Activated CD4-positive, alpha-beta memory T cell treated with anti-CD3 and anti-CD28 coated beads for 36 hours (primary cell): ENCODE measurements around the gene GPR3. TPM values are rescaled to one million over a fixed set of nuclear protein-coding genes. Genes with fewer than 3 reads are reported as not detected.

Experiments used
- CTCF ChIA-PET: fragments of 350-600 bp; sonication (Branson Sonifier 250); formaldehyde crosslinking; loops from one replicate; lab custom pipeline; 2021; ENCODE audit warnings: antibody characterized with exemption, inconsistent platforms; lab: Charles Lee
- POLR2A ChIA-PET: fragments of 350-600 bp; sonication (Branson Sonifier 250); formaldehyde crosslinking; loops from one replicate; lab custom pipeline; 2021; ENCODE audit warnings: antibody characterized with exemption; lab: Charles Lee
- DNase-seq: peaks from one replicate; pipeline ENCODE4 v3.0.0-alpha.2; 2020
- H3K27ac Mint-ChIP-seq: one replicate; pipeline ENCODE4 v1.8.0; 2021; ENCODE audit warnings: mixed read lengths
- H3K27me3 Mint-ChIP-seq: one replicate; pipeline ENCODE4 v1.8.0; 2021; ENCODE audit warnings: mixed read lengths
- H3K36me3 Mint-ChIP-seq: one replicate; pipeline ENCODE4 v1.8.0; 2021; ENCODE audit warnings: mixed read lengths
- H3K4me1 Mint-ChIP-seq: one replicate; pipeline ENCODE4 v1.8.0; 2021; ENCODE audit warnings: low read depth, mixed read lengths
- H3K4me3 Mint-ChIP-seq: one replicate; pipeline ENCODE4 v1.8.0; 2021; ENCODE audit warnings: mild to moderate bottlenecking, mixed read lengths
- H3K9me3 Mint-ChIP-seq: one replicate; pipeline ENCODE4 v1.8.0; 2021; ENCODE audit warnings: mixed read lengths
- intact Hi-C: fragments of 100-400 bp; cut with micrococcal nuclease; formaldehyde crosslinking; loops from one replicate; pipeline ENCODE4 v1.15.1; 2023
- total RNA-seq, 2 experiments: library from RNA; stranded (reverse); gene quantifications; one replicate each; pipeline ENCODE4 v1.2.3, GENCODE V29; 2021

The GPR3 gene
- total RNA-seq, 2 experiments from 2014 or later = 1.3 to 1.5 TPM

DNA sequence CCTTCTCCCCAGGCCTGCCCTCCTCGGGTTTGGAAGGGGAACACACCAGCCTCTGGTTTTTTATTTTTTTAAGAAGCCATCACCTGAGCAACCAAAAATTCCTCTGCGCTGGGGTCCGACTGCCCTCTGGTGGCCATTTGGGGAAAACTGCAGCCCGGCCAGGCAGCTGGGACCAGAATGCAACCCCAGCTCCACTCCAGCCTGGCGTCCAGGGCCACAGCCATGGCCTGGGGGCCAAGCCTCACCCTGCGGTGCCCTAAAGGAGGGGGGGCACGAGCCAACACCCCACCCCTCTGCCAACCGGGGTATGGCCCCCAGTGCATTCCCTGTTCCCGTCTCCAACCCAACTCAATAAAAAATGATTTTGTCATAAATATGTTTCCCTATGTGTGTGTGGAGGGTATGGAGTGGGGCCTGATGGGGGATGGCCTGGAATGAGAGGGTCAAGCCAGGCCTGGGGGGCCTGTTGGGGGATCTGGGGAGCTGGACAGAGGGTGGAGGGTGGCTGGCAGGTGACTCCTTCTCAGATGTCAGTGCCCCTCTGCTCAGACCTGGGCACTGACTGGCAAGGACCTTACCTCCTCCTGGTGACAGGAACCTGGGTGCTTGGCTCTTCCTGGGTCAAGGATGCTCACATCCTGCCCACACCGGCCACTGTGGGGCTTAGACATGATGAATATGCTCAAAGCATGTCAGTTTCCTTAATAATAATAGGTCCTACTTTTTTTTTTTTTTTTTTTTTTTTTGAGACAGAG lies 3.2 kb downstream of the GPR3 start:
- no peaks in the 10 kb centered on the region for H3K27me3 Mint-ChIP-seq
- no peak overlapping the region for H3K4me3 Mint-ChIP-seq
- peak; percentile 89 for DNase-seq
- CTCF ChIA-PET = interaction anchor here (0.5 to 7.7 kb wide), 43 partner anchors 8 to 1363 kb away, joined by 3 to 257 read pairs (median 4); partner anchors contain the start of genes AHDC1, CD164L2, MAP3K6 and SYTL1
- H3K36me3 Mint-ChIP-seq = no peaks in the 10 kb centered on the region
- peaks cover 13% of the 10 kb centered on the region for H3K4me1 Mint-ChIP-seq
- POLR2A ChIA-PET = interaction anchor here (0.7 to 1.2 kb wide), 2 partner anchors 94 to 246 kb away, joined by 3 to 4 read pairs; no protein-coding TSS in a partner anchor
- intact Hi-C loops = loop anchor here (10.0 kb wide), 1 partner anchor 301 kb away; no protein-coding TSS in a partner anchor
- no peak overlapping the region for H3K27ac Mint-ChIP-seq
- no peaks in the 10 kb centered on the region for H3K9me3 Mint-ChIP-seq

DNA sequence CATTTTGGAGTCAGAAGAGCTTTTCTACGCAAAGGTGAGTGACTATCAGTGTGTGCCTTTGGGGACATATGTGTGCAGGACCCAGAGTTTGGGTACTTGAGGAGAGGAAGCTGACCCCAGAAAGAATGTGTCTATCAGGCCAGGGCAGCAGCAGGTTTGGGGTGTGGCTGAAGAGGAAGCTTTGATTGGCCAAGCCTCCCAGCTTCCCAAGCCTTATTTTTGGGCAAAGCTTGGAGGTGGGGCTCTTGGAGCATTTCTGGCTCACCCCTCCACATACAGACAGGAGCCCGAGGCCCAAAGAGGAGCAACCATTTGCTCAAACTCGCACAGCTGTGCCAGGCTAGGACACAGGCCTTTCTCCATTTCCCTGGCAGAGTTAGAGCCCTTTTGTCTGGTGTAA lies 4.7 kb downstream of the GPR3 start:
- Mint-ChIP-seq H3K36me3 (no peaks in the 10 kb centered on the region), H3K4me3 (no peak overlapping the region), H3K4me1 (peaks cover 6% of the 10 kb centered on the region), H3K27me3 (no peaks in the 10 kb centered on the region), H3K9me3 (no peaks in the 10 kb centered on the region), H3K27ac (no peak overlapping the region)
- ChIA-PET CTCF (interaction anchor here (0.7 to 7.7 kb wide), 10 partner anchors 9 to 352 kb away, joined by 3 to 257 read pairs (median 4); partner anchors contain the start of gene AHDC1), POLR2A (no interaction called here)
- DNase-seq = no peak
- intact Hi-C loops = loop anchor here (10.0 kb wide), 1 partner anchor 302 kb away; no protein-coding TSS in a partner anchor

DNA sequence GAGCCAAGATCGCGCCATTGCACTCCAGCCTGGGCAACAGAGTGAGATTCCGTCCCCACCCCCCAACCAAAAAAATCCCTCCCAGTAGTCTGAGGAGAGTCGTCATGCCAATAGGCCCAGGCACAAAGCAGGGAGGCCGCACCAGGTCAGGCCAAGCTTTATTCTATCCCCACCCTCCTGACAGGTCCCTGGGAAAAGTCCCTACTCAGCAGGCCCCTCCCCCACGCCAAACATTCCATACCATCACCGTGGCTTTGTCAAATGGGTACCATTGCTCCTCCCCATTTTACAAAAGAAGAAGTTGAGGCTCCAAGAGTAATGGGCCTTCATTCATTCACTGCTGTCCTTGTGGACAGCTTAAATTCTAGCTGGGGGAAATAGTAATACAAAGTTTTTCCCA lies 5.3 kb downstream of the GPR3 start:
- H3K9me3 Mint-ChIP-seq = no peaks in the 10 kb centered on the region
- ChIA-PET POLR2A (interaction anchor here (1.6 kb wide), 1 partner anchor 126 kb away, joined by 5 read pairs; no protein-coding TSS in a partner anchor), CTCF (interaction anchor here (1.0 to 7.7 kb wide), 9 partner anchors 10 to 353 kb away, joined by 3 to 257 read pairs (median 5); partner anchors contain the start of gene AHDC1)
- intact Hi-C loops = loop anchor here (10.0 kb wide), 1 partner anchor 303 kb away; no protein-coding TSS in a partner anchor
- no peak overlapping the region for H3K27ac Mint-ChIP-seq
- H3K4me1 Mint-ChIP-seq = peaks cover 4% of the 10 kb centered on the region
- no peak for DNase-seq
- H3K36me3 Mint-ChIP-seq = no peaks in the 10 kb centered on the region
- no peaks in the 10 kb centered on the region for H3K27me3 Mint-ChIP-seq
- no peak overlapping the region for H3K4me3 Mint-ChIP-seq

DNA sequence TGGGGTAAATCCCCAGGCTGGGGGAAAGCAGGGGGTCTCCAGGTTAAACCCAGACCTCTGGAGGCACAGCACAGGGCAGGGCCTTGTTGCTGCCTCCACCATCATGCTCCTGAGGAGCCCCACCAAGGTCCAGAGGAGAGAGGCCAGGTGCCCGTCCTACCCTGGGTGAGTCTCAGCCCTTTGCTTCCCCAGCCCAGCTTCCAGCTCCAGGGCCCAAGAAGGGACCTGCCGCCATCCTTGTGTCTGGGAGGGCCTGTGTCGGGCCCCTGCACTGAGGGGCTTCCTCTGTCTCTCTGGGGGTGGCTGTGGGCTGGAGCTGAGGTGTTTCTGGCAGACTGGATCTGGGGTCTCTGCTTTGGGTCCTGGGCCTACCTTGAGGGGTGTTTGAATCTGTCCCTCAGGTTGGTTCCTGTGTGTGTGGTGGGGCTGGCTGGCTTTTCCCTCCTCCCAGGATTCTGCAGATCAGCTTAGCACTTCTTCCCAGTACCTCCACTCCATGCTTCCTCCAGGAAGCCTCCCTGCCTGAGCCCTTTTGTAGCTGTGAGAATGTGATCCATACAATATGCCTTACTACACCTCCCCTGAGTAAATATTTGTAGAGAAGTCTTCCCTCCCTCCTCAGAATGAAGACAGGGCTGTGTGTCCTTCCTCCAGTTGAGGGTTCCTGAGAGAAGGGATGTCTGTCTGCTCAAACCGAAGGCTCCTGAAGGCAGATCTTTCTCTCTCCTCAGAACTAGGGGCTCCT lies 6.2 kb downstream of the GPR3 start:
- Mint-ChIP-seq H3K9me3 (no peaks in the 10 kb centered on the region), H3K27me3 (no peaks in the 10 kb centered on the region), H3K27ac (no peak overlapping the region), H3K4me3 (no peak overlapping the region), H3K4me1 (peaks cover 6% of the 10 kb centered on the region), H3K36me3 (no peaks in the 10 kb centered on the region)
- DNase-seq = no peak
- ChIA-PET CTCF (interaction anchor here (1.0 to 7.7 kb wide), 7 partner anchors 11 to 354 kb away, joined by 3 to 257 read pairs (median 4); partner anchors contain the start of gene AHDC1), POLR2A (interaction anchor here (1.6 kb wide), 1 partner anchor 125 kb away, joined by 5 read pairs; no protein-coding TSS in a partner anchor)
- intact Hi-C loops = loop anchor here (10.0 kb wide), 1 partner anchor 304 kb away; no protein-coding TSS in a partner anchor

DNA sequence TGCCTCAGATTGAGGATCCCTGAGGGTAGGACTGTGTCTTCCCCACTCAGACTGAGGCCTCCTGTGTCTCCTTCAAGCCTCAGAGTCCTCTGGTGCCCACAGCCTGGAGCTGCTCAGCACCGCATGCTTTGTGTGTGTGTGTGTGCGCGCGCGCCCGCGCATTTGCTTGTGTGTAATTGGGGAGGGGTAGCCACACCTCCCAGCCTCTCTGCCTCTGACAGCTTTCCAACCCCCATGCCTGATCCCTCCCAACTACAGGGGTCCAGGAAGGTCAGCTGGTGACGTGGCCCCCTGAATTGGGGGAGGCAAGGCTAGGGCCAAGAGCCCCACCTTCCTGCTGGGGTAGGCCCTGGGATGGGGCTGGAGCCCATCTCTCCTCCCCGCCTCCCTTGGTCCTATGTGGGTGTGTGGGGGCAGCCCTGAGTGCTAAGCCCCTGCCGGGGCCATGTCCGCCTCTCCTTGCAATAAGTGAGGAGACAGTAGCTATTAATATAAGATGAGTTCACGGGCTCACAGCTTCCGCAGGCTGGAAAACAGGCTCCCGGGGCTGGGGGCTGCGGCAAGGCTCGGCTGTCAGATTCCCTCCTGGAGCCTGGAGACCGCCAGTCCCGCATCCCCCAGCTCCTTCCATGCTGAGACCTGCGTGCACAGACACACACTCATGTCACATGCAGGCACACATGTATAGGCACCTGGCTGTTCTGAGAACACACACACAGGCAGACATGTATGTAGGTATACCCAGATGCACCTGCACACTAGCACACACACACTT lies 7.0 kb downstream of the GPR3 start:
- ChIA-PET POLR2A (no interaction called here), CTCF (interaction anchor here (1.5 to 7.7 kb wide), 2 partner anchors 11 to 100 kb away, joined by 4 to 257 read pairs; no protein-coding TSS in a partner anchor)
- DNase-seq = no peak
- H3K36me3 Mint-ChIP-seq = no peaks in the 10 kb centered on the region
- no peaks in the 10 kb centered on the region for H3K9me3 Mint-ChIP-seq
- intact Hi-C loops = loop anchor here (5.0 to 10.0 kb wide), 2 partner anchors 123 to 305 kb away; no protein-coding TSS in a partner anchor
- no peaks in the 10 kb centered on the region for H3K27me3 Mint-ChIP-seq
- H3K4me3 Mint-ChIP-seq = no peak overlapping the region
- H3K4me1 Mint-ChIP-seq = peaks cover 9% of the 10 kb centered on the region
- H3K27ac Mint-ChIP-seq = no peak overlapping the region

DNA sequence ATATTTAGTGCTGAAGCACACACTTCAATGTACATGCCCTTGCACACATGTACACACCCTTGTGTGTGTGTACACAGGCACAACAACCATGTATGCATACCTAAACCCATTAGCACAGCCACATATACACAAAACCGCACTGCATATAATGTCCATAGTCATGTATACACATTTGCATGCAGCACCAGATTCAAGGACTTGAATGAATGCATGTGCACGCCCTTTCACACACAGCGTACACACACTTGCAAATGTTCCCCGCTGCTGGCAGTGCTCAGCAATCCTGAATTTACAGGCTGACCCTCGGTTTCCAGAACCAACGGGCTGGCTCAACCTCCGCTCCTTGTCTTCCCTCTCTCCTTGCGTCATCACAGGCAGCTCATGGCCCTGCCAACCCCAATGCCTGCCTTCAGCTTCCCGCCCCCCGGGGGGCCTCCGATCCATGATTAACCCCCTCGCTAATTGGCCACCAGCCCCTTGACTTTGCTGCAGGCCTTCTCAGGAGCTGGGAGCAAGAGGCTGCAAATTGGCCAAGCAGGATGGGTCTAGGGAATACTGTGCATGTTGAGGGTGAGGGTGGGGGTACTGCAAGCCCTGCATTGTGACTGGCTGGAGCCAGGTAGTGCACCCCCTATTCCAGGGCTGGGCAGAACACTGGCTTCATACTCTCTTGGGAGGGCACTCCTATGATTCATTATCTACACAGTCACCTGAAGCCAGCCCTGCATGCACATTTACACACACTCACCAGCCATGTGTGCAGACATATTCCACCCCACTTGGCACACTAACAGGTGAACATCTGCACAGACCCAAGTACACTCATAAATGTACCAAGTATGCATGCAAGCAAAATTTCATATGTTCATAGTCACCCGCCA lies 7.9 kb downstream of the GPR3 start:
- intact Hi-C loops = loop anchor here (5.0 kb wide), 1 partner anchor 122 kb away; no protein-coding TSS in a partner anchor
- no peak overlapping the region for H3K4me3 Mint-ChIP-seq
- H3K9me3 Mint-ChIP-seq = no peaks in the 10 kb centered on the region
- no peaks in the 10 kb centered on the region for H3K27me3 Mint-ChIP-seq
- H3K4me1 Mint-ChIP-seq = peaks cover 7% of the 10 kb centered on the region
- ChIA-PET POLR2A (no interaction called here), CTCF (interaction anchor here (1.3 to 7.7 kb wide), 6 partner anchors 12 to 205 kb away, joined by 3 to 257 read pairs (median 5); no protein-coding TSS in a partner anchor)
- no peaks in the 10 kb centered on the region for H3K36me3 Mint-ChIP-seq
- H3K27ac Mint-ChIP-seq = no peak overlapping the region
- no peak for DNase-seq

DNA sequence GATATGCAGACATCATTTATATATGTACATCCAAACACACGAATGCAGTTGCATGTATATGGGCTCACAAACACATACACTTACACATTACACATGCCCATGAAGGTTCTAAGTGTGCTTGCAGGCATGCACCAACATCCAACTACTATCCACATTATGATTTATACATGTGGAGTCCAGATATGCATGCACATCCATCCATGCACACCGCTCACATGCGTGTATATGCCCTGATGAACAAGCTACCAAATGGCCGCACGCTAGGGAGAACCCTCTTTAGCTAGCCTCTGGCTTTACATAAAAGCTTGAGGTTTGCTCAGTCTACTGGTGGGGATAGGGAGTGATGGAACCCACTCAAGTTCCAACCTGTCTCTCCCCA lies 8.5 kb downstream of the GPR3 start:
- no peaks in the 10 kb centered on the region for H3K36me3 Mint-ChIP-seq
- H3K9me3 Mint-ChIP-seq = no peaks in the 10 kb centered on the region
- no peaks in the 10 kb centered on the region for H3K27me3 Mint-ChIP-seq
- CTCF ChIA-PET = interaction anchor here (0.8 to 2.1 kb wide), 6 partner anchors 44 to 268 kb away, joined by 3 to 7 read pairs (median 4); no protein-coding TSS in a partner anchor
- H3K4me3 Mint-ChIP-seq = no peak overlapping the region
- POLR2A ChIA-PET = interaction anchor here (1.1 kb wide), 1 partner anchor 55 kb away, joined by 4 read pairs; no protein-coding TSS in a partner anchor
- DNase-seq = no peak
- intact Hi-C loops = loop anchor here (5.0 kb wide), 1 partner anchor 121 kb away; no protein-coding TSS in a partner anchor
- peaks cover 7% of the 10 kb centered on the region for H3K4me1 Mint-ChIP-seq
- no peak overlapping the region for H3K27ac Mint-ChIP-seq

DNA sequence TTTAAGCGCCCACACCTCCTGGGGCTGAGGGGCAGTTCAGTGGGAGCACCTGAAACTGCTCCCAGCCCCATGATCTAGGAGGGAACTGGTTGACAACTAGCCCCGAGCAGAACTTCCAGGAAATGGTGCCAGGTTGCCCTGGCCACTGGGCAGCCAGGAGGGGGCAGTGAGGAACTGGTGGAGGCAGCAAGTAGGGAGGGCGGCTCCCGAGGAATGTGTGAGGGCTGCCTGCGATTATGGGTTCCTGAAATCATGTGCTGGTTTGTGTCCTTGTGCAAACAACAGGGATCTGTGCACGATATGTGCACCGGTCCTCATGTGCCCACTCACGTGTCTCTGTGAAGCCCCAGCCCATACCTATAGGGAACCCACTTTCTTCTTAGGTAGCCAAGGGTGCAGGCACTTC lies 9.9 kb downstream of the GPR3 start:
- H3K27ac Mint-ChIP-seq = peak overlapping the region; percentile 33
- peak; percentile 43 for DNase-seq
- H3K4me3 Mint-ChIP-seq = no peak overlapping the region
- no peaks in the 10 kb centered on the region for H3K27me3 Mint-ChIP-seq
- peaks cover 2% of the 10 kb centered on the region for H3K36me3 Mint-ChIP-seq
- intact Hi-C loops = loop anchor here (5.0 kb wide), 1 partner anchor 120 kb away; no protein-coding TSS in a partner anchor
- ChIA-PET CTCF (interaction anchor here (0.6 to 2.9 kb wide), 10 partner anchors 14 to 261 kb away, joined by 3 to 13 read pairs (median 4); no protein-coding TSS in a partner anchor), POLR2A (no interaction called here)
- H3K9me3 Mint-ChIP-seq = no peaks in the 10 kb centered on the region
- H3K4me1 Mint-ChIP-seq = peaks cover 7% of the 10 kb centered on the region

DNA sequence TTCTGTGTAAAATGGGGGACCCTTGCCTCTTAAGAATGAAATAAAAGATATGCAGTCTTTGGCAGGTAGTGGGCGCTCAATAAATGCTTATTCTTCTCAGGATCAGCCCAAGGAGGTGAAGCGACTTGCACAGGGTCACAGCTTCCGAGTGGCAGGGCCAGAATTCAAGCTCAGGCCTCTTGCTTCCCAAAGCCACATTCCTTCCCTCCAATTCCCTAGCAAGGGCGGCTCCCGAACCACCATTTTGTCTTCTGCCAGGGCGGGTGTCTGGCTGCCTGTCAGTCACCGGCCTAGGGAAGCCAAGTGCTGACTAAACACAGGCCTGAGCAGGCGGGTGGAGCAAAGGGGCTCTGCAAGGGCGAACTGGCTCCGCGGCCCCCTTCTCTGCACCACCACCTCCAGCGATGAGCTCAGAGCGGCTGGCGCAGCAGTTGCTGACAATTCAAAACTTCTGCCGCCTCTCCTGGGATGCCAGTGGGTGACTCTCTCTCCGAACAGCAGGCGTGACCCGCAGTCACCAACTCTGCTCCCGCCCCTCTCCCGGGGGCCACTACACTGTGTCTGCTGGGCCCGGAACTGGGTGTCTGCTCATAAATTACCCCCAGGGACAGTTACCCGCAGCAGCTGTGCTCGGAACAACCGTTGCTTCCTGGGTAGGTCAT lies 10.8 kb downstream of the GPR3 start:
- Mint-ChIP-seq H3K4me3 (no peak overlapping the region), H3K9me3 (no peaks in the 10 kb centered on the region), H3K27ac (peak overlapping the region; percentile 33), H3K36me3 (peaks cover 6% of the 10 kb centered on the region), H3K4me1 (peaks cover 7% of the 10 kb centered on the region), H3K27me3 (no peaks in the 10 kb centered on the region)
- DNase-seq = peak; percentile 28
- intact Hi-C loops = loop anchor here (5.0 kb wide), 1 partner anchor 119 kb away; no protein-coding TSS in a partner anchor
- ChIA-PET POLR2A (no interaction called here), CTCF (interaction anchor here (0.8 to 2.9 kb wide), 8 partner anchors 7 to 260 kb away, joined by 3 to 13 read pairs (median 4); no protein-coding TSS in a partner anchor)
